Right lobe of liver (tissue), 6 donors: ENCODE measurements around the gene SPESP1. TPM values are rescaled to one million over a fixed set of nuclear protein-coding genes. Genes with fewer than 3 reads are reported as not detected.
"Not testable (repeated sequence)": the region's sequence is repeated elsewhere in the genome, so short reads cannot be mapped to it uniquely, and the experiment has no call there.

ENCODE experiments used
- ATAC-seq, 4 donors: fragments of 200-7000 bp; cut with Tn5 transposase; one replicate each; pipeline ENCODE4 v1.9.1; 2020; ENCODE audit warnings: mild to moderate bottlenecking in 4 of 4, moderate library complexity in 4 of 4
- DNase-seq, 3 donors: peaks; one replicate each; pipeline ENCODE4 v3.0.0-alpha.2; 2020
- H3K27ac ChIP-seq, 3 donors: fragments of 200-600 bp; one replicate each; pipeline ENCODE4 v1.8.0; 2022
- H3K27me3 ChIP-seq, 2 donors: fragments of 200-600 bp; one replicate each; pipeline ENCODE4 v1.8.0; 2022
- H3K36me3 ChIP-seq, 4 donors: fragments of 200-600 bp; sonication (generic) in 1 of 4; one replicate each; pipeline versions ENCODE4 v1.5.1 to v1.8.0; 2017 to 2022; ENCODE audit warnings: control low read depth in 1 of 4
- H3K4me1 ChIP-seq, 4 donors: fragments of 200-600 bp; sonication (generic) in 1 of 4; one replicate each; pipeline versions ENCODE4 v1.5.1 to v1.8.0; 2017 to 2022; ENCODE audit warnings: control low read depth in 1 of 4
- H3K4me3 ChIP-seq, 3 donors: fragments of 200-600 bp; one replicate each; pipeline ENCODE4 v1.8.0; 2022
- H3K9me3 ChIP-seq, 4 donors: fragments of 200-600 bp; sonication (generic) in 1 of 4; one replicate each; pipeline versions ENCODE4 v1.5.1 to v1.8.0; 2017 to 2022; ENCODE audit warnings: control low read depth in 1 of 4
- POLR2A ChIP-seq: fragments of 450-650 bp; IDR thresholded peaks from one replicate; pipeline ENCODE4 v1.6.1; 2017; ENCODE audit warnings: antibody characterized with exemption, mild to moderate bottlenecking
- whole genome bisulfite sequencing: methylation state at CpG from one replicate; pipeline ENCODE4 v1.1.6; 2018; ENCODE audit warnings: low coverage, low lambda C conversion rate; ENCODE audit not compliant: insufficient coverage; ENCODE audit errors: missing lambda C conversion rate; 5-methylcytosine and 5-hydroxymethylcytosine counted together
- intact Hi-C, 2 donors: fragments of 100-400 bp; cut with DNase I; formaldehyde crosslinking; loops; one replicate each; pipeline versions ENCODE4 v1.11.2 to v1.14.1; 2022
- total RNA-seq, 6 experiments: library from RNA; depleted of rRNA in 2 of 6; stranded (reverse); fragments of >200 nt in 2 of 6; fragmentation: NEBNext Ultra II Directional in 3 of 6; extraction: Animal tissue kit (Norgen Biotek cat#: 25700) in 3 of 6; gene quantifications; one replicate each; pipeline versions ENCODE4 v1.1.0 to v1.2.4, GENCODE V29; 2016 to 2023
- TF ChIP-seq, protein P1 (sequence below), 4 donors: fragments of 200-600 bp in 3 of 4; fragments of 450-650 bp in 1 of 4; IDR thresholded peaks; one replicate each; pipeline versions ENCODE4 v1.5.1 to v1.8.0; 2016 to 2022; ENCODE audit warnings: antibody characterized with exemption in 4 of 4, mild to moderate bottlenecking in 2 of 4
- donor health status: DM: no; HTN: yes; CAD: no.
- donor health status: DM: no; HTN: no; CAD: no.
- donor health status: DM: no; HTN: no; CAD: no.
- donor health status: DM: no; HTN: yes; CAD: no.
- donor health status: DM: no; HTN: yes; CAD: no.

Gene SPESP1
- total RNA-seq, 6 experiments from 2014 or later = 0.26 to 2.8 (median 1.4) TPM

DNA sequence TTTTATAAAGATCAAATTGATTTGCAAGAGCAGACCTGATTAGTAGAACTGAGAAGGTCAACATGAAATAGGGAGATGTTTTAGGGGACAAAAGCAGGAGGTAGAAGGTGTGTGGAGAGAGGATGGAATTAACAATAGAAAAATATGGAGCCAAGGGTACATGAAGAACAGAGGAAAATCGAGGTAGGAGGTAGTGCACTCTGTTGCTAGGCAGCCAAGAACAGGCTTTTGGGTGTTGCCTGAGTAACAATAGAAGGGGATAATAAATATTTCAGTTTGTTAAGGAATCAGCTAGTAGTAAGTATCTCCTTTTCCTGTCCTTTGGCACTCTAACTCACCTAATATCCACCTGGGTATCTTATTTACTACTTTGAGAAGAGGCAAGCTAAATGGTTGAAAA lies 9.2 kb downstream of the SPESP1 start:
- no peak overlapping the region for H3K27ac ChIP-seq
- no peak for DNase-seq
- no peaks in the 10 kb centered on the region for H3K4me1 ChIP-seq

GRCh38 chr15:68951813-68952212 lies 21.5 kb downstream of the SPESP1 start:
- H3K4me3 ChIP-seq = no peak overlapping the region
- ATAC-seq (no peak), DNase-seq (no peak)
- no peaks in the 10 kb centered on the region for H3K9me3 ChIP-seq
- TF ChIP-seq, protein P1, sequence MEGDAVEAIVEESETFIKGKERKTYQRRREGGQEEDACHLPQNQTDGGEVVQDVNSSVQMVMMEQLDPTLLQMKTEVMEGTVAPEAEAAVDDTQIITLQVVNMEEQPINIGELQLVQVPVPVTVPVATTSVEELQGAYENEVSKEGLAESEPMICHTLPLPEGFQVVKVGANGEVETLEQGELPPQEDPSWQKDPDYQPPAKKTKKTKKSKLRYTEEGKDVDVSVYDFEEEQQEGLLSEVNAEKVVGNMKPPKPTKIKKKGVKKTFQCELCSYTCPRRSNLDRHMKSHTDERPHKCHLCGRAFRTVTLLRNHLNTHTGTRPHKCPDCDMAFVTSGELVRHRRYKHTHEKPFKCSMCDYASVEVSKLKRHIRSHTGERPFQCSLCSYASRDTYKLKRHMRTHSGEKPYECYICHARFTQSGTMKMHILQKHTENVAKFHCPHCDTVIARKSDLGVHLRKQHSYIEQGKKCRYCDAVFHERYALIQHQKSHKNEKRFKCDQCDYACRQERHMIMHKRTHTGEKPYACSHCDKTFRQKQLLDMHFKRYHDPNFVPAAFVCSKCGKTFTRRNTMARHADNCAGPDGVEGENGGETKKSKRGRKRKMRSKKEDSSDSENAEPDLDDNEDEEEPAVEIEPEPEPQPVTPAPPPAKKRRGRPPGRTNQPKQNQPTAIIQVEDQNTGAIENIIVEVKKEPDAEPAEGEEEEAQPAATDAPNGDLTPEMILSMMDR (IDR thresholded peaks at IDR 0.05) = no peak
- no peak for TF ChIP-seq POLR2A
- no peaks in the 10 kb centered on the region for H3K36me3 ChIP-seq
- H3K27ac ChIP-seq = no peak overlapping the region
- intact Hi-C loops = no loop called here
- H3K4me1 ChIP-seq = no peaks in the 10 kb centered on the region
- WGBS = 76% methylated on average over 4 of the region's 4 CpGs
- H3K27me3 ChIP-seq = no peaks in the 10 kb centered on the region

More for the DNA sequence above, 9.2 kb downstream of the SPESP1 start:
- no peak for ATAC-seq
- no peak for TF ChIP-seq POLR2A
- TF ChIP-seq, protein P1 (IDR thresholded peaks at IDR 0.05) = no peak
- no peak overlapping the region for H3K4me3 ChIP-seq
- H3K36me3 ChIP-seq = no peaks in the 10 kb centered on the region
- intact Hi-C loops = no loop called here
- no peaks in the 10 kb centered on the region for H3K9me3 ChIP-seq
- no peaks in the 10 kb centered on the region for H3K27me3 ChIP-seq
- 30% methylated on average over 1 of the region's 1 CpG for WGBS

DNA sequence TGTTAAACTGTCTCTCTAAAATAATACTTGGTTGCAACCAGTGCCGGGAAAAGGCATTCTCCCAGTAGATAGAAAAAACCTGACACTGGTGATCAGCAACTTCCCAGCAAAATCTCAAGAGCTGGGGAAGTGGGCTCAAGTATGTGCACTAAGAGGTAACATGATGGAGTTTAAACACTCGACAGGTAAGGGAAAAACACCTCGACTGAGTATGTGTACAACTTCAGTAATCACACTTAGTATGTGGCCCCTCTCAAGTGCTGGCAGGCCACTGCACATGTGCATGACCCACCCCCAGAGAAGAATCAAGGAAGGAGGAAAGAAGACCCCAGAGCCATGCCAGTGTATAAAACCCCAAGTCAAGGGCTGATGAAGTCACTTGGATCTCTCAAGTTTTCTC lies 27.4 kb downstream of the SPESP1 start:
- intact Hi-C loops = no loop called here
- 90% methylated on average over 1 of the region's 3 CpGs for WGBS
- no peaks in the 10 kb centered on the region for H3K27me3 ChIP-seq
- no peak overlapping the region for H3K27ac ChIP-seq
- ATAC-seq (no peak), DNase-seq (no peak)
- TF ChIP-seq, protein P1 (IDR thresholded peaks at IDR 0.05) = no peak
- TF ChIP-seq POLR2A = no peak
- no peaks in the 10 kb centered on the region for H3K36me3 ChIP-seq
- no peaks in the 10 kb centered on the region for H3K9me3 ChIP-seq
- H3K4me3 ChIP-seq = no peak overlapping the region
- no peaks in the 10 kb centered on the region for H3K4me1 ChIP-seq

DNA sequence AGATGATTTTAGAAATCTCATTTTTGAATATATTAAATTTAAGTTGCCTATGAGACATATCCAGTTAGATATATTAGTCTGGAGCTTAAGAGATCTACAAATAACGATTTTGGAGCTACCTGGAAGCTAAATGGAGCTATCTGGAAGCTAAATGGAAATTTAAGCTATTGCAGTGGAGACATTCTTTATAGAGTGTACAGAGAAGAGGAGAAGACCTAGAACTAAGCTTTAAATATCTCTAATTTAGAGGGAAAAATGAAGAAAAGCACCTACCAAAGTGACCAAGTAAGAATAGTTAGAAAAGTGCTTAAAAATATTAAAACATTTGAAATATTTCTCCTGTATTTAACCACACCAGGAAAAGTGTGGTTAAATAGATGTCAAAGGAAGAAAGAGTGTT lies 28.3 kb downstream of the SPESP1 start:
- Histone ChIP-seq H3K4me1 (no peaks in the 10 kb centered on the region), H3K9me3 (no peaks in the 10 kb centered on the region), H3K36me3 (no peaks in the 10 kb centered on the region), H3K27ac (no peak overlapping the region), H3K4me3 (no peak overlapping the region), H3K27me3 (no peaks in the 10 kb centered on the region)
- intact Hi-C loops = no loop called here
- ATAC-seq (no peak), DNase-seq (no peak)
- 32% methylated on average over 1 of the region's 1 CpG for WGBS
- TF ChIP-seq POLR2A = no peak
- TF ChIP-seq, protein P1 (IDR thresholded peaks at IDR 0.05) = no peak

GRCh38 chr15:68962465-68962864 lies 32.1 kb downstream of the SPESP1 start:
- Histone ChIP-seq H3K36me3 (no peaks in the 10 kb centered on the region), H3K27me3 (no peaks in the 10 kb centered on the region), H3K27ac (no peak overlapping the region), H3K4me3 (no peak overlapping the region), H3K9me3 (no peaks in the 10 kb centered on the region), H3K4me1 (no peaks in the 10 kb centered on the region)
- intact Hi-C loops = no loop called here
- DNase-seq = no peak
- ATAC-seq = no peak
- TF ChIP-seq POLR2A = no peak
- TF ChIP-seq, protein P1 (IDR thresholded peaks at IDR 0.05) = no peak
- WGBS = 16% methylated on average over 1 of the region's 1 CpG

DNA sequence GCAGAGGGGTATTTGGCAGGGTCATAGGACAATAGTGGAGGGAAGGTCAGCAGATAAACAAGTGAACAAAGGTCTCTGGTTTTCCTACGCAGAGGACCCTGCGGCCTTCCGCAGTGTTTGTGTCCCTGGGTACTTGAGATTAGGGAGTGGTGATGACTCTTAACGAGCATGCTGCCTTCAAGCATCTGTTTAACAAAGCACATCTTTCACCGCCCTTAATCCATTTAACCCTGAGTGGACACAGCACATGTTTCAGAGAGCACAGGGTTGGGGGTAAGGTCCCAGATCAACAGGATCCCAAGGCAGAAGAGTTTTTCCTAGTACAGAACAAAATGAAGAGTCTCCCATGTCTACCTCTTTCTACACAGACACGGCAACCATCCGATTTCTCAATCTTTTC lies 33.4 kb downstream of the SPESP1 start:
- H3K9me3 ChIP-seq, ATAC-seq, H3K4me3 ChIP-seq, DNase-seq, intact Hi-C loops, H3K36me3 ChIP-seq, H3K27me3 ChIP-seq, H3K27ac ChIP-seq, H3K4me1 ChIP-seq: not testable (repeated sequence)
- 49% methylated on average over 6 of the region's 7 CpGs for WGBS
